SU-DHL-6 (cell line): ENCODE data around the gene TARBP1.

ENCODE experiments used
- H2AFZ ChIP-seq: fragments of 200-600 bp; sonication (generic); 2 replicates; pipeline ENCODE4 v1.6.1; 2014; ENCODE audit warnings: low read depth, mild to moderate bottlenecking, moderate library complexity, mixed read lengths, antibody characterized with exemption, low read length; ENCODE audit not compliant: severe bottlenecking
- H3F3A ChIP-seq: fragments of 200-600 bp; shearing (Covaris generic); 2 replicates; pipeline ENCODE4 v1.6.0; 2016; ENCODE audit warnings: antibody characterized with exemption, mild to moderate bottlenecking; ENCODE audit not compliant: insufficient read depth
- H3K27ac ChIP-seq: fragments of 200-600 bp; sonication (generic); 2 replicates; pipeline ENCODE4 v1.5.1; 2016; ENCODE audit warnings: low read depth, mild to moderate bottlenecking, low read length, moderate library complexity, mixed read lengths
- H3K27me3 ChIP-seq: fragments of 200-600 bp; sonication (generic), shearing (Covaris generic); 2 replicates; pipeline ENCODE4 v1.6.0; 2014; ENCODE audit warnings: mild to moderate bottlenecking, low read length
- H3K36me3 ChIP-seq: fragments of 200-600 bp; sonication (generic); 2 replicates; pipeline ENCODE4 v1.6.1; 2014; ENCODE audit warnings: mild to moderate bottlenecking, low read length, mixed read lengths
- H3K4me2 ChIP-seq: fragments of 300-600, 200-600 bp; shearing (Covaris generic), sonication (generic); 2 replicates; pipeline ENCODE4 v1.6.0; 2014; ENCODE audit warnings: low read length, low read depth, mild to moderate bottlenecking; ENCODE audit not compliant: poor library complexity, severe bottlenecking
- H3K4me3 ChIP-seq: fragments of 200-600 bp; sonication (generic); 2 replicates; pipeline ENCODE4 v1.5.1; 2014; ENCODE audit warnings: antibody characterized with exemption, low read length, mild to moderate bottlenecking, mixed read lengths; ENCODE audit not compliant: insufficient read depth, poor library complexity, severe bottlenecking
- H3K79me2 ChIP-seq: fragments of 200-600 bp; sonication (generic); 2 replicates; pipeline ENCODE4 v1.6.1; 2014; ENCODE audit warnings: mild to moderate bottlenecking, low read length, moderate library complexity; ENCODE audit not compliant: insufficient read depth
- H3K9ac ChIP-seq: fragments of 200-600 bp; sonication (generic); 2 replicates; pipeline ENCODE4 v1.7.0; 2014; ENCODE audit warnings: mild to moderate bottlenecking, low read length
- H3K9me2 ChIP-seq: fragments of 200-600 bp; sonication (generic); replicated peaks from 2 replicates; pipeline ENCODE4 v1.6.1; 2014; ENCODE audit warnings: low read length; ENCODE audit not compliant: insufficient read depth
- H3K9me3 ChIP-seq: fragments of 200-600 bp; sonication (generic); 2 replicates; pipeline ENCODE4 v1.6.1; 2014; ENCODE audit warnings: low read length, mixed read lengths; ENCODE audit not compliant: insufficient read depth
- H4K20me1 ChIP-seq: fragments of 200-600 bp; sonication (generic); 2 replicates; pipeline ENCODE4 v1.6.1; 2014; ENCODE audit warnings: low read depth, mild to moderate bottlenecking, antibody characterized with exemption, low read length, moderate library complexity, mixed read lengths
- EZH2phosphoT487 ChIP-seq: fragments of 200-600 bp; sonication (generic), shearing (Covaris generic); conservative IDR thresholded peaks from 2 replicates; pipeline ENCODE4 v1.6.1; 2018; ENCODE audit warnings: mild to moderate bottlenecking, antibody characterized with exemption, low read length, moderate library complexity, mixed read lengths
- TF ChIP-seq, protein P1 (sequence below): fragments of 200-600 bp; sonication (generic); IDR thresholded peaks from one replicate; pipeline ENCODE4 v1.5.1; 2017; ENCODE audit warnings: antibody characterized with exemption, mild to moderate bottlenecking, low read length, moderate library complexity; ENCODE audit not compliant: insufficient read depth, poor library complexity, severe bottlenecking

TARBP1 gene

DNA sequence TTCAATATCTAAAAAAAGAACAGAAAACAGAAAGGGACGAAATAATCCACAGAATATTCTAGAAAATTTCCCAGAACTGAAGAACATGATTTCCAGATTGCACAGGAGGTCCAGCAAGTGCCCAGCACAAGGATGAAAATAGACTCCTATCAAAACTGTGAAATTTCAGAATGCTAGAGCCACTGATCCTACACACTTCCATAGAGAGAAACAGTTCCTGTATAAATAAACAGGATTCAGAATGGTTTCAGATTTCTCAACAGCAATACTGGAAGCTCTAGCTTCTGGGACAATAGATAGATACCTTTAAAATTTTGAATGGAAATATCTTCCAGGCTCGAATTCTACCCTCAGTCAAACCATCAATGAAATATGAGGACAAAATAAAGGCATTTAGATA, 4.6 kb downstream of the TARBP1 start:
- Histone ChIP-seq H2AFZ (no peak overlapping the region), H3K36me3 (peaks cover 3% of the 10 kb centered on the region; the same call in 1 of the 2 replicates), H3K79me2 (peaks cover 58% of the 10 kb centered on the region), H3K4me3 (no peak overlapping the region), H3K27me3 (no peaks in the 10 kb centered on the region), H3F3A (no peaks in the 10 kb centered on the region; the same call in none of the 2 replicates), H3K9ac (no peak overlapping the region), H3K4me2 (peak overlapping the region; percentile 87), H4K20me1 (no peaks in the 10 kb centered on the region), H3K9me3 (no peaks in the 10 kb centered on the region), H3K27ac (peak overlapping the region; percentile 30), H3K9me2 (no peaks in the 10 kb centered on the region)
- TF ChIP-seq EZH2phosphoT487: no peak
- TF ChIP-seq, protein P1, sequence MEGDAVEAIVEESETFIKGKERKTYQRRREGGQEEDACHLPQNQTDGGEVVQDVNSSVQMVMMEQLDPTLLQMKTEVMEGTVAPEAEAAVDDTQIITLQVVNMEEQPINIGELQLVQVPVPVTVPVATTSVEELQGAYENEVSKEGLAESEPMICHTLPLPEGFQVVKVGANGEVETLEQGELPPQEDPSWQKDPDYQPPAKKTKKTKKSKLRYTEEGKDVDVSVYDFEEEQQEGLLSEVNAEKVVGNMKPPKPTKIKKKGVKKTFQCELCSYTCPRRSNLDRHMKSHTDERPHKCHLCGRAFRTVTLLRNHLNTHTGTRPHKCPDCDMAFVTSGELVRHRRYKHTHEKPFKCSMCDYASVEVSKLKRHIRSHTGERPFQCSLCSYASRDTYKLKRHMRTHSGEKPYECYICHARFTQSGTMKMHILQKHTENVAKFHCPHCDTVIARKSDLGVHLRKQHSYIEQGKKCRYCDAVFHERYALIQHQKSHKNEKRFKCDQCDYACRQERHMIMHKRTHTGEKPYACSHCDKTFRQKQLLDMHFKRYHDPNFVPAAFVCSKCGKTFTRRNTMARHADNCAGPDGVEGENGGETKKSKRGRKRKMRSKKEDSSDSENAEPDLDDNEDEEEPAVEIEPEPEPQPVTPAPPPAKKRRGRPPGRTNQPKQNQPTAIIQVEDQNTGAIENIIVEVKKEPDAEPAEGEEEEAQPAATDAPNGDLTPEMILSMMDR: no peak

DNA sequence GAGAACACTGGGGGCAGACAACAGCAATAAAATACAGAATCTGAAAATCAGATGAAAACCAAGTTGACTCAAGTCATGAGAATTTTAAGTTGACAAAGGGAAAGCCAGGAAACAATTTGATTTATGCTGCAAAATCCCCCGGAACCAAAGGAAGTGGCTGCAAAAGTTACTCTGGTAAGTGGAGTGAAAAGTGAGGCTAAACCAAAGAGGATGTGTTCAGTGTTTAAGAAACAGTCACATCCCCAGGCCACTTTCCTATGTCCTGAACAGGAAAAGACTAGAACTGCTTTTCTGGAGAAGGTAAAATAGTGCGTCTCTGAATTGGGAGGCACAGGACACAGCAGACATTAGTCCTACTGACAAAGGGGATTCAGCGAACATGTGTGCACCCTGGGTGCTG, 5.9 kb downstream of the TARBP1 start:
- Histone ChIP-seq H3K27ac (no peak overlapping the region), H3K4me2 (no peak overlapping the region), H3K4me3 (no peak overlapping the region), H3K79me2 (peaks cover 58% of the 10 kb centered on the region), H3K27me3 (no peaks in the 10 kb centered on the region), H3K9me2 (no peaks in the 10 kb centered on the region), H3F3A (no peaks in the 10 kb centered on the region; the same call in none of the 2 replicates), H3K9me3 (no peaks in the 10 kb centered on the region), H3K36me3 (peaks cover 3% of the 10 kb centered on the region; the same call in 1 of the 2 replicates), H2AFZ (no peak overlapping the region), H3K9ac (no peak overlapping the region), H4K20me1 (no peaks in the 10 kb centered on the region)
- no peak for TF ChIP-seq EZH2phosphoT487
- TF ChIP-seq, protein P1: no peak

DNA sequence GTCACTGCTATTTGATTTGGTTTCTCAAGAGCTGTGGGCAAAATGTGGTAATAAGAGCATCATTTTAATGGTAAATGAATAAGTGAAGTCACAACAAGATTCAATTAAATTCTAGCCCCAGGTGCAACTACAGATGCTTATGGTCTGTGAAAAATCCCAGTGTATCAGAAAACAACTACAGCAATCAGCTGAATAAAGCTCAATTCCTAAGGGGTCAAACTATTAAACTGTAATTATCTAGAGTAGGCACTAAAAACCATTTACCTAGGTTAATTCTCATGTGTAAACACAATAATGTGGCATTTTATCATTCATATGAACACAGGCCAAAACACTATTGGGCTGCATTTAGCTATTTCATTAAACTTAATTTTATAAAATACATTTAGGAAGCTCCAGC, 9.6 kb downstream of the TARBP1 start:
- Histone ChIP-seq H3K9me2 (no peaks in the 10 kb centered on the region), H3K4me2 (no peak overlapping the region), H3K4me3 (no peak overlapping the region), H4K20me1 (no peaks in the 10 kb centered on the region), H3K9me3 (no peaks in the 10 kb centered on the region), H3K27ac (no peak overlapping the region), H3F3A (no peaks in the 10 kb centered on the region; the same call in 1 of the 2 replicates), H2AFZ (no peak overlapping the region), H3K36me3 (peaks cover 23% of the 10 kb centered on the region; the same call in 1 of the 2 replicates), H3K27me3 (no peaks in the 10 kb centered on the region), H3K9ac (no peak overlapping the region), H3K79me2 (peaks cover 22% of the 10 kb centered on the region)
- no peak for TF ChIP-seq EZH2phosphoT487
- TF ChIP-seq, protein P1: no peak
